ENCODE results near the gene ZSWIM1. TPM values are rescaled to one million over a fixed set of nuclear protein-coding genes. Genes with fewer than 3 reads are reported as not detected.
A peak's percentile ranks its signal among the peaks of the same experiment; 100 is the strongest.
"Not testable (repeated sequence)": the region's sequence is repeated elsewhere in the genome, so short reads cannot be mapped to it uniquely, and the experiment has no call there.

Gene ZSWIM1
- total RNA-seq, 1 donor from 2014 or later, result 8.1 TPM

DNA sequence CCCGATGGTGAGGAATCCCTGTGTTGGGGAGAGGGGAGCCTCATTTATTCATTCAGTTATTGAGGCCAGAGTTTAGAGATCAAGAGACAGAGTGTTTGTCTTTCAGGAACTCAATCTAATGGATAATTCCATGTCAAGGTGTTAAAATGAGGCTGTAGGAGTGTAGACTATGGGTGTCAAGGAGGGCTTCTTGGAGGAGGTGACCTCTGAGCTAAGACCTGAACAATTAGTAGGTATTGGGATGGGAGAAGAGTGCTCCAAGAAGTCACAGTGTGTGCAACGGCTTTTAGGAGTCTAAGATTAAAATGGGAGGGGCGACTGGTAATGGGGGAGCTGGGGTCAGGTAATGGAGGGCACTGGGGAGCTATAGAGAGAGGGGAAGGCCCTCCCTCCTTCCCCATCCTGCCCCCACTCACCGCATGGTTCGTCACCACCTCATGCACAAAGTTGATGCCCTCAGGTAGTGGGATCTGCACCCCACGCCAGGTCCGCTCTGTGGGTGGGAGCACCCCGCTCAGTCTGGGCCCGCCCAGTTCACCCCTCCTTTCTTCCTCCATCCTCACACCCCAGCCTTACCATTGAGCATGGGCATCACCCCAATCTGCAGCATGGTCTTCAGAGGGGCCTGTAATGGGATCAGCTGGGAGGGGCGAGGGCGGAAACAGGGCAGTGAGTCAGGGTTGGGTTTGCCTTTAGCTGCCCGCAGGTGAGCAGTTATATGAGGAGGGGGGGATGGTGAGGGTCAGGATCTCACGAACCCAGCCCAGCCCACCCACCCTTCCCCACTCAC lies 18.2 kb downstream of the ZSWIM1 start:
- intact Hi-C loops (cut with DNase I), result loop anchor here (10.0 kb wide), 1 partner anchor 56 kb away; no protein-coding TSS in a partner anchor
- DNase-seq (ENCODE audit: low spot score) (no peak), ATAC-seq (no peak)

DNA sequence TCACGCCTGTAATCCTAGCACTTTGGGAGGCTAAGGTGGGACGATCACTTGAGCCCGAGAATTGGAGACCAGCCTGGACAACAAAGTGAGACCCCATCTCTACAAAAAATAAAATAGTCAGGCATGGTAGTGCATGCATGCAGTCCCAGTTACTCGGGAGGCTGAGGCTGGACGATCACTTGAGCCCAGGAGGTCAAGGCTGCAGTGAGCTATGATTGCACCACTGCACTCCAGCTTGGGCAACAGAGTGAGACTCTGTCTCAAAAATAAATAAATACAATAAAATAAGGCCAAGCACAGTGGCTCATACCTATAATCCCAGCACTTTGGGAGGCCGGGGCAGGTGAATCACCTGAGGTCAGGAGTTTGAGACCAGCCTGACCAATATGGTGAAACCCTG lies 20.3 kb downstream of the ZSWIM1 start:
- intact Hi-C loops (cut with DNase I); ATAC-seq; DNase-seq (ENCODE audit: low spot score): not testable (repeated sequence)

DNA sequence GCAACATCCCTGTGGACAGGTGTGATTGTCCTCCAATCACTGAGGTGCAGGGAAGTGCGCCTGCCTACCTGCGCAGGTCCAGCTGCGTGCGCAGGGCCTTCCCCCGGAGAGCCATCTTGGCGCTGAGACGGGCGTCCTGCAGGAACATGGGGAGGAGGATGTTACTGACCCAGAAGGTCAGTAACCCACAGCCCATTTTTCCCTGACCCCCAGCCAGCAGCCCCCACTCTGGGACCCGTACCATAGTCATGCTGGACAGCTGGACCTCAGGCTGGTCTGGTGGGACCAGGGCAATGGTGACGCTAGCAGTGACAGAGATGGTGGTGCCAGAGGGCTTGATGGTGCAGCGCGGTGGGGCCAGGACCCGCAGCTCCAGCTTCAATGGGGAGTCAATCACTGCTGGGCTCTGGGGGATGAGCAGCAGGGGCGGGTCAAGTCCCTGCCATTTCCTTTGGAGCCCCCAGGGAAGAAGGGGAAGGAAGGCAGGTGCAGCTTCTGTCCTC lies 21.2 kb downstream of the ZSWIM1 start:
- ATAC-seq (no peak), DNase-seq (ENCODE audit: low spot score) (no peak)
- intact Hi-C loops (cut with DNase I), result no loop called here

DNA sequence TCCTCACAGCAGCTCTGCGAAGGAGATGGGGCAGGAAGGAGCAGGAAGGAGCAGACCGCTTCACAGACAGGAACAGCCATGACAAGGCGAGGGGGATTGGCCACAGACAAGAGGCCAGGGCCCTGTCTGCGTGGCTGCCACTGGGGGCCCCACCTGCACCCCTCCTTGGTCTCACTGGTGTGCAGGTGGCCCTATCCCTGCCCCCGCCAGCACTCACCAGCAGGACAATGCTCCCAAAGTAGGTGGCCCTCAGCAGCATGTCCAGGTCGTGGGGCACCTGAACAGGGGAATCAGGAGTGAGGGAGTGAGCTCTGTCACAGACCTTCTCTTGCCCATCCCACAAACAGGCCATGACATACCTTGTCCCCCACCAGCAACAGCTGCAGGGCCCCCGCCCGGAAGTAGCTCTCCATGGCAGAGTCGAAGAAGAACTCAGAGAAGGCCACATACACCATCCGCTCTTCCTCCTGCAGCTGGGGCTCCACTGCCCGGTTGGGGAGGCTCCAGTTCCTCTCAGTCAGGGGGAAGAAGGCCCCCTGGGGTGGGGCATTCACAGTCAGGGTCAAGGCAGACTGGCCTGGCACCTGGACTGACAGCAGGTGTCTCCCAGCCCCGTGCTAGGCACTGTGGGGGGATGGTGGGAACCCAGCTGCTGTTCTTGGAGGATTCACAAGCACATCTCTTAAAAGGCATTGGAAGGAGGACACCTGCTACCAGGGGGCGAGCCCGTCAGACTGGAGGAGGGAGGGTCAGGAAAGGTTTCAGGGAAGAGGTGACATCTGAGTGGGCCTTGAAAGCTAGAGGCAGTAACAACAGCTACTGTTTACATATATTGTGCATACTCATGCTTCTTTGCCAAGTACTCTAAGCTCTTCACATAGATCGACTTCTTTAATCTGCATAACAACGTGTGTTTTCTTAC lies 23.8 kb downstream of the ZSWIM1 start:
- intact Hi-C loops (cut with DNase I), result no loop called here
- ATAC-seq, result no peak
- DNase-seq (ENCODE audit: low spot score), result no peak

DNA sequence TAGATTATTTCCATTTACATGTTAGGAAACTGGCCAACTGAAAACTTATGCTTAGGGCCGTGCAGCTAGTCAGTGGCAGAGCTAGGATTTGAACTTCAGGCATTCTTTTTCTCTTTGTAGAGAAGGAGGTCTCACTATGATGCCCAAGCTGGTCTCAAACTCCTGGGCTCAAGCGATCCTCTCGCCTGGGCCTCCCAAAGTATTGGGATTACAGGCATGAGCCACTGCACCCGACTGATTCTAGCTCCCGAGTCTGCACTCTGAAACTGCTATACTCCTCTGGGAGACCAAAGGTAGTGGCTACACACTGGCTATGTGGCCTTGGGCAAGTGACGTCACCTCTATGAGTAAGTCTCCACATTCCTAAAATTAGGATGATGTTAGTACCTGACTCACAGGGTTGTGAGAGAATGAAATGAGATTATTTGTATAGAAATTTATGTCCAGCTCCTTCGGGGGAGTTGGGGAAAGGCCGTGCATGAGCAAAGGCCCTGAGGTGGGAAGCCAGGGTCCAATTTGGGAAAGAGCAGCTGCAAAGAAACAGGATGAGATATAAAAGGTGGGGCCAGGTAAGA lies 24.6 kb downstream of the ZSWIM1 start:
- intact Hi-C loops (cut with DNase I), result no loop called here
- ATAC-seq (no peak), DNase-seq (ENCODE audit: low spot score) (no peak)

DNA sequence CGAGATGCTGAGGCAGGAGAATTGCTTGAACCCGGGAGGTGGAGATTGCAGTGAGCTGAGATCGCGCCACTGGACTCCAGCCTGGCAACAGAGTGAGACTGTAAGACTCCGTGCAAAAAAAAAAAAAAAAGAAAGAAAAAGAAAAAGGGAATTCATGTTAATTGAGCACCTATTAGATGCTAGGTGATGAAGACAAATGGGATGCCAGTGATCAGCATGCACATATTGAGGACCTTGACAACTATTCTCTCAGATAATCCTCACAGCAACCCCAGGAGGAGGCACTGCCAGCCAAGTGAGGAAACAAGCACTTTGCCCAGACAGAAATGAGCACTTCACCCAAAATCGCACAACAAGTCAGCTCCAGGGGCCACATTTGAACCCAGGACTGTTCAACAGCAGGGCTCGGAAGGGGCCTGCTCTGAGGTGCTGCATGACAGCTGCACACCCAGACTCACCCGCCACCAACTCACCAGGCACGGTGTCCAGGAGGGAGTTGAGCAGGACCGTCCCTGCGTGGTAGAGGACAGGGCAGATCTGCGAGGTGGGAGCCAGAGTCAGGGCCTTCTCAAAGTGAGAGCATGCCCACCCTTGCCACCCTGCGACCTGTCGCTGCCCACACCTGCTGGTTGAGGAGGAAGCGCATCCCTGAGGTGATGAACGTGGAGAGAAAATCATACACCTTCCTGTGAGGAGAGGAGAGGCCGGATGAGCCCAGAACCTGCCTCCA lies 26.4 kb downstream of the ZSWIM1 start:
- intact Hi-C loops (cut with DNase I), result no loop called here
- no peak for ATAC-seq
- no peak for DNase-seq (ENCODE audit: low spot score)

DNA sequence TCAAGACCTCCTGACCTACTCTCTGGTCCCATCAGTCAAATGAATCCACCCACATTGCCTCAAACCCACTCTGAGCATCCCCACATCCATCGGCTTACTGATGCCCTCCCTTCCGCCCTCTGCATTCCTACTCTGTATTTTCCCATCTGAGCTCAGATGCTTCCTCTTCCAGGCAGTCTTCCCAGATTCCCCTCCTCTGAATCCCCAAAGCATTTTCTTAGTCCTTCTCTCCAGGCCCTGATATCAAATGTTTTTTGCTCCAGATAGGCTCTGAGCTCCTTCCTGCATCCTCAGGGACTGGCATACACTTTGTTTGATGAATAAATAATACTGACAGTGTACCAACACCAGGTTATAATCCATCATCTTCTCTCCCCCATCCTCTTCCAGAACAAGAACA lies 27.1 kb downstream of the ZSWIM1 start:
- intact Hi-C loops (cut with DNase I), result no loop called here
- no peak for DNase-seq (ENCODE audit: low spot score)
- no peak for ATAC-seq

DNA sequence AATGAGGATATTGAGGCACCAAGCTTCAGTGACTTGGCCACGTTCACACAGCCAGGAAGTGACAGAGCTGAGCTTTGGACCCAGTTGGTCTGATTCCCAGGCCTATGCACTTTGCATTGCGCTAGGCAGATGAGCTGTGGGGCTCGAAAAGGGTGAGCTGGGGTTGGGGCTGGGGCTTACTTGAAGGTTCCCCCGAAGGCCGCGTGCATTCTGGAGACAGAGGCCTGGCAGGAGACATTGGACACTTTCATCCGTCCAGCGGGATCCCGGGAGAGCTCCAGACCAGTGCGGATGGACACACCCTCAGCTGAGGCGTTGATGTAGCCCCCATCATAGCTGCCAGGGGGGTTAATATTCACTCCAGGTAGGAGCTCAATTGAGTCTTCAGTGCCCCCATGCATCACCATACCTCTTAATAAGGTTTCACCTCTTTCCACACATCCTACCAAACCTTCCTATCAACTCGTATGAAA lies 28.3 kb downstream of the ZSWIM1 start:
- no peak for ATAC-seq
- intact Hi-C loops (cut with DNase I), result no loop called here
- no peak for DNase-seq (ENCODE audit: low spot score)

DNA sequence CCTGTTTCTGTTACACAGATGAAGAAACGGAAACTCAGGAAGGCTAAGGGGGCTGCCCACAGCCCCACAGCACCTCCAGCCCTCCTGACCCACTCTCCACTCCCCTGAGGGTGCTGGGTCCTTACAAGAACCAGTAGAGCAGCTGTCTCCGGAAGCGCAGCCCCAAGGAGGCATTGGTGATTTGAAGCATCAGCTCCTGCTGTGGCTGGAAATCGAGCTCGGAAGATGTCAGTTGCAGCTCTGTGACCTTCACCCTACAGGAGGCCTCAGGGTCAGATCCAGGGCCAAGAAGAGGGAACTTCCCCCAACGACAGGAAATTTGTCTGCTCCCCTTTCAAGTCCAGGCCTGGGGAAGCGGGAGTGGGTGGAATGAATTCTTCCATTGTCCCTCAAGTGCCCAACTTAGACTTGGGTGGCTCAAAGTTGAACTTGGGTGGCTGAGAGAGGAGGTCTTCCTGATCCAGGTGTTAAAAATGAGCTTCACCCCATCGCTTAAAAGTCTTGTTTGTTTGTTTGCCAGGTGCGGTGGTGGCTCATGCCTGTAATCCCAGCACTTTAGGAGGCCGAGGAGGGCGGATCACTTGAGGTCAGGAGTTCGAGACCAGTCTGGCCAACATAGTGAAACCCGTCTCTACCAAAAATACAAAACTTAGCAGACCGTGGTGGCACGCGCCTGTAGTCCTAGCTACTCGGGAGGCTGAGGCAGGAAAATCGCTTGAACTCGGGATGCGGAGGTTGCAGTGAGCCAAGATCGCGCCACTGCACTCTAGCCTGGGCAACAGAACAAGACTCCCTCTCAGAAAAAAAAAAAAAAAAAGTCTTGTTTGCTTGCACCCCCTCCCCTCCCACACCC lies 29.0 kb downstream of the ZSWIM1 start:
- no peak for DNase-seq (ENCODE audit: low spot score)
- intact Hi-C loops (cut with DNase I), result no loop called here
- no peak for ATAC-seq

DNA sequence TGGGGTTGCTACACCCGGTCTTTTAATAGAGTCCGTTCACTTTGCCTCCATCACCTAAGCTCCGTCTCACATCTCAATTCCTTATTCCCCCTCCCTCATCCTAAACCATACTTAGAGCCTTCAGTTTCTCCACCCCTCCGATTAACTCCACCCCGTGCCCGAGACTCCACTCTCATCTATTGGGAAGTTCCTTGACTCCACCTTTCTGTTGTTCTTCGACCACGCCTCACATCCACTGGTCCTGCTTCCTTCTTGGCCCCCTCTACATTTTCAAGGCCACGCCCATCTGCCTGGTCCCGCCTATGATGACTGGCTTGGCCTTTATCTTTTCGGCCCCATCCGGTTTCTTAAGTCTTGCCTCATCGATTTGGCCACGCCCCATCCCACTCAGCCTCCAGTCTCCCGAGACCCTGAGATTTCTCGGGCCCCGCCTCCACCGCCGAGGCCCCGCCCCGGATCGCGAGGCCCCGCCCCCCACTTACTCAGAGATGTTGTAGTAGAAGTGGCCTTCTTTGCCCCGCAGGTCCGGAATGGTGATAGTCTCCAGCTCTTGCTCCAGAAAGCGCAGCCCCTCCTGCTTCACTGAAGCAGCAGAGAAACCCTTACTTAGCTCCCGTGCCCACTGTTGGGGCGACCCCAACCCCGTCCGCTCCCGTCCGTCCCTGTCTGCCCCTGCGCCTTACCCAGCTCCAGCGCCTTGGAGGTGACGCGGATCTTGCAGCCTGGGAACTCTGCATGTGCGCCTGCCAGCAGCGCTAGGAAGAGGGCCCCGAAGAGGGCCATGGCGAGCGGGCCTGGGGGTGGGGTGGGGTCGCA lies 29.9 kb downstream of the ZSWIM1 start:
- intact Hi-C loops (cut with DNase I), result no loop called here
- peak; percentile 94 for ATAC-seq
- DNase-seq (ENCODE audit: low spot score), result peak; percentile 99

DNA sequence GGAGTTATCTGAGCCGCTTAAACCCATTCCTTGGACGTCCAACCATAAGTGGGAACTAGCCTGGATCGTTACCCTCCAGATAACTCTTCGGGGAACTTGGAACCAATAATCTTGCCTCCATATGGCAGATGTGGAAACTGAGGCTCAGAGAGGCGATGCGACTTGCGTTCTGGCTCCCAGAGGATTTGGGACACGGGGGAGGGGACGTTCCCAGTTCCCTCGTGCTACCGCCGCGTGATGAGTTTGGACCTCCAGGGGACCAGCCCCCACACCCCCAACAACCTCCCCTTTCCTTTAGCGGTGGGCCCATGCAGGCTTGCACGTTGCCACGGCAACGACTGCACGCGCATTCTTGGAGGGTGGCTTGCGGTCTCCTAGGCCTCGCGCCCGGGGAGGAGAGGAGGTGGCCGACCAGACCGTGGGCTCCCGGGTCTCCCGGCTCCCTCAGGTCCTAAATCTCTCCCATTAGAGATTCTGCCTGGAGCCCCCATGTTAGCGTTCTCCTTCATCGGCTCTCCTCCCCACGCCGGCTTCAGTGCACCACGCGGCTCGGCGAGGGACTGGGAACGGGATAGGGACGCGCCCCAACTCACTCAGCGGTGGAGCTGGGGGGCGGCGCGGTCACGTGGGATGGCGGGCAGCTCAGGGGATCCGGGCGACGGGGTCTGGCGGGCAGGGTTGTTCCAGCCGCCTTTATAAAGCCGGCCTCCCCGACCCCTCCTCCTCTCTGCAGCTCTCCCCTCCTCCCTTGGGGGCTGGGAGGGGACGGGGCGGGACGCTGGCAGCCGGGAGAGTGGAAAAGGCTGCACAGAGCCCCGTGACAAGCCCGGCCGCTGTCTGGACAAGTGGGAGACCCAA lies 30.7 kb downstream of the ZSWIM1 start, which contains the start of gene PLTP:
Gene PLTP, minus strand, starts transcription at position 670 of the 858 bp plus-strand sequence. CDS start 703 bp downstream, outside the sequence.
- DNase-seq (ENCODE audit: low spot score) (peak; percentile 86), ATAC-seq (peak; percentile 71)
- intact Hi-C loops (cut with DNase I), result no loop called here

DNA sequence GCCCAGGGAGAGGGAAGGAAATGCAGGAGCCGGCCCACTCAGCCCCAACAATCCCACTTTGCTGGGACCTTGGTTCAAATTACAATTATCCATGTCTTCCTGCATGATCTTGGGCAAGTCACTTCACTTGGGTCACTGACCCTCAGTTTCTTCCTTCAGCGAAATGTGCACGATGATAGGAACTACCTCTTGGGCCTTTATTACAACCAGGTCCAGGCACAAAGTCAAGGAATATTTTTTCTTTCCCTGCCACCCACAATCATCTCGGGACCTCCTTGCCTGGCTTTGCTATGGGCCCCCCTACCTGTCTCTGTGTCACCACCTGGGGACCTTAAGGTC lies 31.3 kb downstream of the ZSWIM1 start:
- intact Hi-C loops (cut with DNase I), result no loop called here
- DNase-seq (ENCODE audit: low spot score) (no peak), ATAC-seq (no peak)

DNA sequence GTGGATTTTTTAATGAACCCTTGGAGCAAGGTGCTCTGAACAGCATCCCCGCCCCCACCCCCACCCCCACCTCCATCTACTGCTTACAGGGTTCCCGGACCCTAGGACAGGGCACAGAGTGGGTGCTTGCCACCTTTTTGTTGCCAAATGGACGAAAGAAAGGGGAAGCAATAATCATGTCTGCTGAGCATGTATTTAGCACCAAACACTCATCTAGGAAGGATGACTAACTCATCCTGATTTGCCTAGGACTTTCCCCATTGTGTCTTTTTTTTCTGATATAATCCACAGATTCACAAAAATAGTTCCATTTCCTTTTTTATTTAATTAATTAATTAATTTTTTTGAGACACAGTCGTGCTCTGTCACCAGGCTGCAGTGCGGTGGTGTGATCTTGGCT lies 32.1 kb downstream of the ZSWIM1 start:
- intact Hi-C loops (cut with DNase I), result no loop called here
- no peak for DNase-seq (ENCODE audit: low spot score)
- no peak for ATAC-seq

DNA sequence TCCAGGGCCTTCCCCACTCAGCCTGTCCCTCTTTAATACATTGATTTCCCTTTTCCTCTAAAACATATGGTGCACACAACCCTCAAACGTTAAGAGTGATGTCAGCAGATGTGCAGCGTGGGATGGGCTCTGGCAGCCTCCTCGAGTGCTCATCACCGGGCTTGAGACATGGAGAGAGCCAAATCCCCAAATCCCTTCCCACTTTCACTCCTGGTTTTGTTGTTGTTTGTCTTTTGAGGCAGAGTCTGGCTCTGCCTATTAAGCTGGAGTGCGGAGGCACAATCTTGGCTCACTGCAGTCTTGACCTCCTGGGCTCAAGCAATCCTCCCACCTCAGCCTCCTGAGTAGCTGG lies 36.7 kb downstream of the ZSWIM1 start:
- intact Hi-C loops (cut with DNase I), result no loop called here
- DNase-seq (ENCODE audit: low spot score) (no peak), ATAC-seq (peak; percentile 57)

DNA sequence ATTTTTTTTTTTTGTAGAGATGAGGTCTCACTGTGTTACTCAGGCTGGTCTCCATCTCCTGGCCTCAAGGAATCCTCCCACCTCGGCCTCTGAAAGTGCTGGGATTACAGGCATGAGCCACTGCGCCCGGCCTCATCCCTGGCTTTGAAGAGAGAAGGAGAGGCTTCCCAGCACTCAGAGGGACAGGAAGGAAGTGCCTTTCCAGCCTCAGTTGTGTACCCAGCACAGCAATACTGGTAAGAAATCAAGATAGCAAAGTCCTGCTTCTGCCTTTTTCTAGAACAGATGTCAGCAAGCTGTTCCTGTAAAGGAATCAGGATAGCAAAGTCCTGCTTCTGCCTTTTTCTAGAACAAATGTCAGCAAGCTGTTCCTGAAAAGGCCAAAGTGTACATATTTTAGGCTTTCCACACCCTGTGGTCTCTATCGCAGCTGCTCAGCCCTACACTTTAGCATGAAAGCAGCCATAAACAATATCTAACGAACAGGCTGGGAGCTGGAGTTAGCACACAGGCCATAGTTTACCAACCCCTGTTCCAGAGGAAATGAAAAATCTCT lies 37.2 kb downstream of the ZSWIM1 start:
- no peak for DNase-seq (ENCODE audit: low spot score)
- intact Hi-C loops (cut with DNase I), result no loop called here
- peak; percentile 44 for ATAC-seq
